GM12872 (cell line): ENCODE results near the gene SAMD8.

ENCODE experiments used
- CTCF ChIP-seq: IDR thresholded peaks from 3 replicates; pipeline ENCODE4 v1.5.1; 2011; ENCODE audit warnings: low read depth, mild to moderate bottlenecking, low read length, moderate library complexity; ENCODE audit not compliant: insufficient read depth

Gene SAMD8

GRCh38 chr10:75067272-75067671, 44.2 kb upstream of the SAMD8 start:
- no peak for TF ChIP-seq CTCF

GRCh38 chr10:75068523-75068922, 42.9 kb upstream of the SAMD8 start:
- no peak for TF ChIP-seq CTCF

GRCh38 chr10:75070476-75070875, 41.0 kb upstream of the SAMD8 start:
- no peak for TF ChIP-seq CTCF

GRCh38 chr10:75070961-75071428, 40.5 kb upstream of the SAMD8 start:
- TF ChIP-seq CTCF = no peak

GRCh38 chr10:75071756-75072155, 39.7 kb upstream of the SAMD8 start:
- no peak for TF ChIP-seq CTCF

- TF ChIP-seq CTCF = no peak
Measured at GRCh38 chr10:75072727-75073126, 38.7 kb upstream of the SAMD8 start.

GRCh38 chr10:75073442-75073841, 38.0 kb upstream of the SAMD8 start:
- TF ChIP-seq CTCF = no peak
